Measurements from ENCODE around the gene NDUFS7.

NDUFS7 gene

DNA sequence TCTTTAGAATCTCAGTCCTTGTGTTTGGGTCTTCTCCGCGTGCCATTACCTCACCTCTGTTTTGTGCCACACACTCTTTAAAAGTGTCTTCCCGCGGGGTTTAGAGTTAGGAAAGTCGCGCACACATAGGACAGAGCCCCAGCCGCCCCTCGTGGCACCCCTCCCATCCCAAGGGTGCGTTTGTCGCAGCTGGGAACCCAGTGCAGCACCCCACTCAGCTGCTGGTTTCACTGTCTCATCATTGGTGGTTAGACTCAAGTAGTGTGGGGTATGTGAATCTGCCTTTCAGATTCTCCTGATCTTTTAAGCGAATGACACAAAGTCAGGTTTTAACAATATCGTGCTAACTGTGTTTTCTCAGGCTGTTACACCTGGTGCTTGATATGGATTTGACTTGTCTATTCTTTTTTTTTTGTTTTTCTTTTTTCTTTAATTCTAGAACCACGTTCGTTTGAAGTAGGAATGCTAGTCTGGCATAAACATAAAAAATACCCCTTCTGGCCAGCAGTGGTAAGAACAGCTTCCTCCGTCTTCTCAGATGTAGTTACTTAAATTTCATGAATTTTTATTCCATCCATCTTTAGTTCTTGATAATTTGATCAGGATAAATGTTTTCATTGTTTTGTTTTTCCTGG is 19.5 kb upstream of the NDUFS7 start:
- DNase-seq (ENCODE audit: extremely low read depth in 1 of 2, low read depth in 1 of 2), result no peak

DNA sequence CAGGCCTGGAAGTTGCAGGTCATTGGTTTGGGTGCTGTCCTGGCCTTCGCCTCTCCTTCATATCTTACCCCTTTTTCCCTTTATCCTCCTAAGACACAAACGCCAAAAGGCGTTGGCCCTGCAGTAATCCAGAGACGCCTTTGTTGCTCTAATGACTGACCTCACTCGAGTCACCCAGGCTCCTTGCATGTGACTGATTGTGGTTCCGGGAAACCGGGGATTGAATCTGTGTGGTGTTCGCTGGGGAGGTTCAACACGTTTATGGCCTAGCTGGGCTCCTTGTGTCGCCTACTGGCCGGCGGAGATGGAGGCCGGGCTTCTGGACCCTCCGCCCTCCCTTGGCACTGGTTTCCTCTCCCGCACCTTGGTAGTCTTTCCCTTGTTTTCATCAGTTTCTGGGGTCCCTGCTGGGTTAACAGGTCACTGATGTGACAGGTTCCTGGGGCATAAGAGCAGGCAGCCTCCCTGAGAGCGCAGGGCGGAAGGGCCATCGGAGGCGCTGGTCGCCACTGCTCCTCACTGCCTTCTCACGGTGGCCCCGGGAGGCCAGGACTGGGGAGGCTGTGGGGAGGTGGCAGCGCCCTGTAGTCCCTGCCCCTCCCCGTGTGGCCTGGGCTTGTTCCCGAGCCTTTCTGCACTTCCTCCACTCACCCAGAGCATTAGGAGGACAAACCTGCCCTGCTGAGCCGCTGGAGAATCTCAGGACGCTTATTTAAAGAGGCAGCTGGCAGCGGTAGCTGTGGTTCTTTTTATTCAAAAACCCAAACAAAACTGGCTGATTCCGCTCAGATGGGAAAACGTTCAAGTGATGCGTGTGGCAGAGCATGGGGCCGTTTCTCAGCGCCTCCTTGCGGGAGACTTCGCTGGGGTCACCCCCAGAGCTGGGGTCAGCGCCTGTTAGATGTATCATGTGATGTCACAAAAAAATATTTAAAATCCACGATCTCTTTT is 18.1 kb upstream of the NDUFS7 start:
- no peak for DNase-seq (ENCODE audit: extremely low read depth in 1 of 2, low read depth in 1 of 2)

DNA sequence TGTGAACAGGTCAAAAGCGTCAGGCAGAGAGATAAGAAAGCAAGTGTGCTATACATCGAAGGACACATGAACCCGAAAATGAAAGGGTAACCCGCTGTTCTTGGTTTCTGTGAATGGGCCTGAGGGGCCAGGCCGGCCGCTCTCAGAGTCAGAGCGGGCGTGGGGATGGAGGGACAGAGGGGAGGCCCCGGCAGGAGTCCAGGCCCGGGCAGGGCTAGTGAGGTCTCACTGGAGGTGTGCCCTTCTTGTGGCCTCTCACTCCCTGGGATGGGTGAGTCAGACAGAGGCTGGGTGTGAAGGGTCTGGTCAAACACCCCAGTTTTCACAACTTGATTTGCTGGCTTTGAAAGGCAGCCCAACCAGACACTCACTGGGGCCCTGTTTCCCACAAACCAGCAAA is 17.4 kb upstream of the NDUFS7 start:
- no peak for DNase-seq (ENCODE audit: extremely low read depth in 1 of 2, low read depth in 1 of 2)

DNA sequence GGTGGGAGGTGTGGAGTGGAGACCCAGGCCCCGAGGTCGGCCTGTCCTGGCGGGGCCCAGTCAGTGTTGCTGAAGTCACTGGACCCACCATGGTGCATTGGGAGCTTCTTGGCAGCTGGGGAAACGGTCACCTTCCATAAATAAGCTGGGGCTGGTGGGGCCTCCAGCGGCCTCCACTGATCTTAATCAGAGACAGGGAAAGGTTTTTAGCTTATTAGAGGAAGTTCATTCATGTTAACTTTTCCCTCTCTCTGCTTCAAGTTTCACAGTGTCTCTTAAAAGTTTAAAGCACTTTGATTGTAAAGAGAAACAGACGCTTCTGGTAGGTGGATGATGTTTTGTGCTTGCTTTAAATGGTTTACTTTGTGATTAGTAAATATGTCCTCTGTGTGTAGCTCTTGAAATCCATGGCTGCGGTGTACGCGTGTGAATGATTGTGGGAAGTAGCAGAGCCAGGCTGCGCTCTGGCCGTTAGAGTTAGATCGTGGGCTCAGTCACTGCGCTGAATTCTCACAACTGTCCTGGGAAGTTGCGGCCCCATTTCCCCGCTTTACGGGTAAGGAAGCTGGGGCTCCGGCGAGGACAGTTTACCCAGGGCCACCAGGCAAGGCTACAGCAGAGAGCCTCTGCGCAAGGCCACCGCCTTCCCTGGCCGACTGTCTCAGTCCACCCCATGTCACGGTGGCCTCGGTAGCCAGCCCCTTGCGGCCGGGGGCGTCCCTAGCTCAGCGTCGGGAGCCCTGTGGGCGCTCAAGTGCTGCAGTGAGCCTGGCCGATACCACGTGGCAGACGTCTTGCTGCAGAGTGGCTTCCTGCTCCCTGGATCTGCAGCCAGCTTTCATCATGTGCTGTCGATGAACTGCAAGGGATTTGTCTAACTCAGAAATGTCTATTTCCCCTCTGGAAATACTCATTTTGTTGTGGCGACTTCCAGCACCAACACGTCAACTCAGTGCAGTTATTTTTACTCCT is 16.5 kb upstream of the NDUFS7 start:
- DNase-seq (ENCODE audit: extremely low read depth in 1 of 2, low read depth in 1 of 2), result no peak

DNA sequence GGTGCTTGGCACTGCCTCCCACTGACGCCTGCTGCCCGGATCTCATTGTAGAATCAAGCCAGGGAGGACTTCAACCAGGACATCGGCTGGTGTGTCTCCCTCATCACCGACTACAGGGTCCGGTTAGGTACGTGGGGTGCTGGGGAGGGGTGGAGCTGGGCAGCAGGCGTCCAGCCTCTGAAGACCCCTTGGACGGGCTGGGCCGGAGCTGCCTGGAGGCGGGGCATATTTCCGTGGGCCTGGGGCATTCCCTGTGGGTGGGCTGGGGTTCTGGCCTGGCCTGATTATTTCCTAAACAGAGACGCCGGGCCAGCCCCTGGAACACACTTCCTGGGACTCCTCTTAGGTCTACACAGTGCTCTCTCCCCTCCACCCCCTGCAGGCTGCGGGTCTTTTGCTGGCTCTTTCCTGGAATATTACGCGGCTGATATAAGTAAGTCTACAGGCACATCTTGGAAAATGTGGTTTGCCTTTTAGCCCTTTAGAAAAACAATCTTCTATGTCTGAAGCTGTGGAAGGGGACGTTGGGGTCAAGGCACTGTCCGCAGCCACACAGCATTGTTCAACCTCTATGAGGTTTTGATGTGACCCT is 14.4 kb upstream of the NDUFS7 start:
- no peak for DNase-seq (ENCODE audit: extremely low read depth in 1 of 2, low read depth in 1 of 2)

DNA sequence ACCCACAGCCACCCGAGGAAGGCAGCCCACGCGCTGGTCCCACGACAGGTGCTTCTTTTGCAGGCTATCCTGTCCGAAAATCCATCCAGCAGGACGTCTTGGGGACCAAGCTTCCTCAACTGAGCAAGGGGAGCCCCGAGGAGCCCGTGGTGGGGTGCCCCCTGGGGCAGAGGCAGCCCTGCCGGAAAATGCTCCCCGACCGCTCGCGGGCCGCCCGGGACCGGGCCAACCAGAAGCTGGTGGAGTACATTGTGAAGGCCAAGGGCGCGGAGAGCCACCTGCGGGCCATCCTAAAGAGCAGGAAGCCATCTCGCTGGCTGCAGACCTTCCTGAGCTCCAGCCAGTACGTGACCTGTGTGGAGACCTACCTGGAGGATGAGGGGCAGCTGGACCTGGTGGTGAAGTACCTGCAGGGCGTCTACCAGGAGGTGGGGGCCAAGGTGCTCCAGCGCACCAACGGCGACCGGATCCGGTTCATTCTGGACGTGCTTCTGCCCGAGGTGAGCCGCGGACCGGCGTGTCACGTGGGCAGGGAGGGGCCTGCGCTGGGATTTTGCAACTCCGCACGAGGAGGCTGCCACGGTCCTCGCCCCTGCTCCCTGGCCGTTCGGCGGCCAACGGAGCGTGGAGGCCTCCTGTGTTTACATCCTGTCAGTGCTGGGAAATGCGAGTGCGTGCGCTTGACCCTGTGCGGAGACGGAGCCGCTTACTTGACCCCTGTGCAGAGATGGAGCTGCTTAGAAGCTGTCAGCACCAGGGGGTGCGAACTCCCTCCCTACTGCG is 12.9 kb upstream of the NDUFS7 start:
- no peak for DNase-seq (ENCODE audit: extremely low read depth in 1 of 2, low read depth in 1 of 2)

DNA sequence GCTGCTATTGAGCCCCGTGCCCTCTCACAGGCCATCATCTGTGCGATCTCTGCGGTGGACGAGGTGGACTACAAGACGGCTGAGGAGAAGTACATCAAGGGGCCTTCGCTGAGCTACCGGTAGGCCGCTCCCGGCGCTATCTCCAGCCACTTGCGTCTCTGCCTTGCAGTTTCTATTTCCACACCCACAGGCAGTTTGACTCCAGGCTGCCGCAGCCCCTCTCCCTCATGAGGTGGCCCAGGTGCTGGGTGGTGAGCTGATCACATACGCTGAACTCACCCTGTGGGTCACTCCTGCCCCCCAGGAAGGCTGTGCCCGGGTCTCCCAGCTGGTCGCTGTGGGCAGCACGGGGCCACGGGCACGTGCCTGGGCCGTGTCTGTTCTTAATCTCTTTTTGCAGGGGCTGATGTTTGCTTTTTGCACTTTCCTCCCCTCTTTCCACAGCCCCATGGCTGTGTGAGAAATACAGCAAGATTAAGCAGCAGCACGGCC is 10.6 kb upstream of the NDUFS7 start:
- DNase-seq (ENCODE audit: extremely low read depth in 1 of 2, low read depth in 1 of 2), result no peak

DNA sequence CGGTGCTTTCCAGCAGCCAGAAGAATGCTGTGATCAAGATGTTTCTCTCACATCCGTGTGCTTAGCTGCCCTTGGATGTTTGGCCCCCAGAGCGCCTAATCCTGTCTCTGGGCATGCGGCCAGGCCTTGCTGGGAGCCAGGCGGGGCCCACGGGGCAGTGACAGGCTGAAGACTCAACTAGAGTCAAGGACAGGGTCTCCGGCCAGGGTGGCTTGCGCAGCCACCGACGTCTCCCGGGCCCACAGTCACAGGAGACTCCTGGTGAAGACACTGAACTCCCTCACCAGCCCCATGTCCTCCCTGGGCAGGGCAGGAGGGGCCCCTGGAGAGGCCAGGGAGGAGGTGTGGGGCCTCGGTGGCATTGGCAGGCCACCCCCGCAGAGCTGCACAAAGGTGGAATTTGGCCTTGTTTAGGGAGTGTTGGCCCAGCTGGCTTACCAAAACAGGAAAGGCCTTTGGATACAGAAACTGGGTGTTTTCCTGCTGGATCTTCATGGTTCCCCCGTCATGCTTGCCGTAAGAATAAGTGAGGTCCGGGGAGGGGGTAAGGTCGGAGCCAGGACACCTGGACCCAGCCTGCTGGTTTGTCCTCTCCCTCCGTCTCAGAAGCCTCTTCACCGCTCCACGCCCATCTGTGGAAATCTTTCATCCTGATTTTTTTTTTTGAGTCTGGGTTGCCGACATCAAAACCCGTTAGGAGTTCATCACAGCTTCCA is 10.0 kb upstream of the NDUFS7 start:
- no peak for DNase-seq (ENCODE audit: extremely low read depth in 1 of 2, low read depth in 1 of 2)

DNA sequence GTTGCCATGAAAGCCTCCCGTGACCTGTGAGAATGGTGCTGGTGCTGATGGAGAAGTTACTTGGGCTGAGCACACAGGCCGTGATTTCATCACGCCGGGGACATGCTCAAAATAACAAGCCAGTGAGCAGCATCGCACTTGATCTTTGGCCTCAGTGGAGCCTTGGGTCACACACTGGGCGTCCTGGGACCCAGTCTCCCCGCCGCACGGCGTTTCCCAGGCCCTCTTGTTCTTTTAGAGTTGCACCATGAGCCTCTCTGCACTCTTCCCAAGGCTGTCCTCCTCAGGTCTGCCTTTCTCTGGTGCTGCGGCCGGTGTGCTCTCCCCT is 9.5 kb upstream of the NDUFS7 start:
- DNase-seq (ENCODE audit: extremely low read depth in 1 of 2, low read depth in 1 of 2), result no peak

DNA sequence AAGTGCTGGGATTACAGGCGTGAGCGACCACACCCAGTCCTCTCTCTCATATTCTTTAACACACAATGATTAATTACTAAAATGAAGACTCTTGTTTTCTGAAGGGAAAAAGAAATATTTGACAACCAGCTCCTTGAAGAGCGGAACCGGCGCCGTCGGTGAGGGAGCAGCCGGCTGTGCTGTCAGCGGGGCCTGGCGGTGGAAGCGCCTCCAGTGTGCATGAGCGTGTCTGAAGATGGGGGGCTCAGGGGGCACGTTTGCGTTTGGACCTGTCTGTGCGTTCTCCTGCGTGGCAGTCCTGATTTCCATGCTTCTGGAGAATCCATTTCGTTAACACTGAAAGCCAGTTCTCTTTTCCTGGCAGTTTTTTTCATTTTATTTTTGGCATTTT is 7.3 kb upstream of the NDUFS7 start:
- DNase-seq (ENCODE audit: extremely low read depth in 1 of 2, low read depth in 1 of 2), result no peak

DNA sequence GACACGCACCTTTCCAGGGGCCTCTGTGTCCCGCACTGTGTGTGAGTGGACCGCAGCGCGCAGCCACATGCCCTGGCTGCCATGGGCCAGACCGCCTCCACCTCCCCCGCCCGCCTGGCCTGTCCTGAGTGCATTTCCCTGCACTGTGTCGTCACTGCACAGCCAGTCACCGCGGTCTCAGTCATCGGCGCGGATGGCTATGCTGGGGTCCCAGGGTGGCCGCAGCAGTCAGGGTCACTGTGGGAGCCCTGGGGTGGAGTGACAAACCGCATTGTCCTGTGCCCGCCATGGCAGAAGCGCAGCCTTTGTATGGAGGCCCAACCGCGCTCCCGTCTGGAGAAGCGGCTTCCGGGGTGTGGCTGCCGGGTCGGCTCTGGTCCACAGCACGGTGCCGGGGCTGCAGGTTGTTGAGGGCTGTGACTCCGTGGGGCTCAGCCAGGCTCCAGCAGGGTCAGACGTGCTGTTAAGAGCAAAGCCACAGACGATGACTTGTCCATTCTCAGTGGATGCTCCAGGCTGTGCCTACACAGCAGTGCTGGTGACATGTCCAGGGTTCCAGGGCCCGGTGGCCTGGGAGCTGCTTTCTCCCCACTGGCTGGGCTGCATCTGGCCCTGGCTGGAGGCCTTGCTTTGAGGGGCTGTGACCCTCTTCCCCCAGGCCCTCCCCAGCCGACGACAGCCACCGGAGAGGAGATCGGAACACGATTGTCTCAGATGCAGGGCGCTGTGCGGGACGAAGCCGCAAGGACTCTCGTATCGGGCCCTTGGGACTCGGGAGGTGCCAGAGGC is 6.3 kb upstream of the NDUFS7 start:
- no peak for DNase-seq (ENCODE audit: extremely low read depth in 1 of 2, low read depth in 1 of 2)

DNA sequence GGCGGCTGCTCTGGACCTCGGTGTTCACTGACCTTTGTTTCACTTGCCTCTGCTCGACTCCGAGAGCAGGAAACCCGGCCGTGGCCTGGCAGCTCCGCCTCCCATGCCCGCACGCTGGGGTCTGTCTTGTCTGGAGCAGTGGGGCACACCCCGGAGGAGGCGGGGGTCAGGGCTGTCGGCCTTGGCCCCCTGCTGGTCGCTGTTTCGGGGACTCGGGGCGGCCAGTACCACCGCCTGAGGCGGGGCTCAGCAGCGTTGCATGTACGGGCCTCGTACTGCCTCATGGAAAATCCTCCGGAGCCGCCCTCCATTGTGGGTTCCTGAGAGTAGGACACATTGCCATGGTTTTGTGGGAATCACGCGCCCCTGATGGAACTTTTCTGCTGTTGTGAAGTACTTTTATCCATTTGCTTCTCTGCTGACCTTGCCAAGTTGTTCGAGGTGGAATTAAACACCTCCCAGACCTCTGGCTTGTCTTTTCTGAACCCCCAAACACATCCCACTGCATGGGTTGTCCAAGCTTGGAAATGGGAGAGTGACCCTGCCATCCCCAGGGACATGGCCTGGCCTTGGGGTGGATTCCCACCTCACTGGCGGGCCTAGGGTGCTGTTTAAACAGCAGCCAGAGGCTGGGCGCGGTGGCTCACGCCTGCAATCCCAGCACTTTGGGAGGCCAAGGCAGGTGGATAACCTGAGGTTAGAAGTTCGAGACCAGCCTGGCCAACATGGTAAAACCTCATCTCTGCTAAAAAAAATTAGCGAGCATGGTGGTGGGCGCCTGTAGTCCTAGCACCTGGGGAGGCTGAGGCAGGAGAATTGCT is 5.5 kb upstream of the NDUFS7 start:
- no peak for DNase-seq (ENCODE audit: extremely low read depth in 1 of 2, low read depth in 1 of 2)

DNA sequence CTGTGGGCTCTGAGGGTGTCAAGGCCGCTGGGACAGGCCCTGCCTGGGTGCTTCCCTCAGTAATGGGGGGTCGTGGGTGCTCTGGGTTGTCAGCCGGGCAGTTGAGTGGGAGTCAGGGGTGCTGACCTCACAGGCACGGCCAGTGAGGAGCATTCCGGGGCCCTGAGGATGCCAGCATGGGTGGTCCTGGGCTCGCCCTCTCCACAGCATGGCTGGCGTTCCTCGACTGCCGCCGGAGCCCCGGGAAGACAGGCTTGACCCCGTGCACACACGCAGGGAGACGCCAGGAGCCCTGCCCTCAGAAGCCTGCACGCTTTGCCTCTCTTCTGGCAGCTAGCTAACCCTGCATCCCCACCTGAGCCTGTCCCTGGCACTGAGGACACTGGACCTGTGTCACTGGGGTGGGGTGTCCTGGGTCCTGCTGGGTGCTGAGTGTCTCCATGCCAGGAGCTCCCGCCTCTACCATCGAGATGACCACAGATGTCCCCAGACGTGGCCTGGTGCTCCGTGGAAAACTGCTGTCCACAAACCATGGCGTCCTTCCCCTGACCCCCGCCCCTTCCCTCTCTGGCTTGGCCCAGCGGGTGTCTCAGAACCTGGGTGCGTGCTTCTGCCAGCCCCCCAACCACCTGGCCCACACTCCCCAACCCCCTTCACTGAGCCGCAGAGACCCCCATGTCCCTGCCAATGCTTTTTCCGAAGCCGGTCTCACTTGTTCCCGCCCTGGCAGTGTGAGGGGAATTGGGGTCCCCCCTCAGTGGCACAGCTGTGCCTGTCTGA is 4.4 kb upstream of the NDUFS7 start:
- no peak for DNase-seq (ENCODE audit: extremely low read depth in 1 of 2, low read depth in 1 of 2)

DNA sequence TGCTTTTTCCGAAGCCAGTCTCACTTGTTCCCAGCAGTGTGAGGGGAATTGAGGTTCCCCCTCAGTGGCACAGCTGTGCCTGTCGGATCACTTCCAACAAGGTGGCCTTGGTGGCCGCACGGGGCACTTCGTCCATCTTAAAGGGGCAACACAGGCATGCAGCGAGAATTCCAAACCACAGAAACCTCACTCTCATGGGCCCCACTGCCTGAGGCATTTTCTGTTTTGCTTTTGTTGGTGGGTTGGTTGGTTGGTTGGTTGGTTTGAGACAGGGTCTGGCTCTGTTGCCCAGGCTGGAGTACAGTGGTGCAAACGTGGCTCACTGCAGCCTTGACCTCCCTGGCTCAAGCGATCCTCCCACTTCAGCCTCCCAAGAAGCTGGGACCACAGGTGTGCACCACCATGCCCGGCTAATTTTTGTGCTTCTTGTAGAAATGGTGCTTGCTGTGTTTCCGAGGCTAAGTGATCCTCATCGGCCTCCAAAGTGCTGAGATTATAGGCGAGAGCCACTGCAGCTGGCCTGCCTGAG is 3.7 kb upstream of the NDUFS7 start:
- DNase-seq (ENCODE audit: extremely low read depth in 1 of 2, low read depth in 1 of 2), result no peak

DNA sequence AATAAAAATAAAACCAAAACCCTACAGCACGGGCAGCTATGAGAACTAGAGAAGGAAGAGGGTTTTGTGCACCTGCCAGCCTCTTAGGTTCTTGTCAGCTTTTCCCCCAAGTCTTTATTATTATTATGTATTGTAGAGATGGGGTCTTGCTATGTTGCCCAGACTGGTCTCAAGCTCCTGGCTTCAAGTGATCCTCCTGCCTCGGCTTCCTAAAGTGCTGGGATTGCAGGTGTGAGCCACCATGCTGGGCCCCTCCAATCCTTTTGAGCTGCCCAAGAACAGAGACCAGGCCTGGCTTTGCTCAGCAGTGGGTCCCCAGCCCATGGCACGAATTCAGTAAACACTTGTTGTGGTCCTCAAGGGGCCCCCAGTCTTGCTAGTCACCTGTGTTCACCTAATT is 1.5 kb upstream of the NDUFS7 start:
- no peak for DNase-seq (ENCODE audit: extremely low read depth in 1 of 2, low read depth in 1 of 2)

DNA sequence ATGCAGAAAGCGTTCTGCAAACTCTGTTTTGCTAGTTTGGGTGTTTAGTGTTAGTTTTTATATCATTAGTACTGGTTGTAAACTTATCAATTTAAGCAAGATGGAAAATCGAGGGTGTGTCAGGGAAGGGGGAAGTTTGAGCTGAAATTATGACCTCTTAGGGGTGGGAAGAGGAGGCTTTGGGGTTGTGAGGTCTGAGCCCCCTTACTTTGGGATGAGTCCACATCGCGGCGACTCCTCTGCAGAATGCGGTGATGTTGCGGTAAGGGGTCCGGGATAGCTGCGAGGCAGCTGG is 743 bp upstream of the NDUFS7 start:
- DNase-seq (ENCODE audit: extremely low read depth in 1 of 2, low read depth in 1 of 2), result no peak

DNA sequence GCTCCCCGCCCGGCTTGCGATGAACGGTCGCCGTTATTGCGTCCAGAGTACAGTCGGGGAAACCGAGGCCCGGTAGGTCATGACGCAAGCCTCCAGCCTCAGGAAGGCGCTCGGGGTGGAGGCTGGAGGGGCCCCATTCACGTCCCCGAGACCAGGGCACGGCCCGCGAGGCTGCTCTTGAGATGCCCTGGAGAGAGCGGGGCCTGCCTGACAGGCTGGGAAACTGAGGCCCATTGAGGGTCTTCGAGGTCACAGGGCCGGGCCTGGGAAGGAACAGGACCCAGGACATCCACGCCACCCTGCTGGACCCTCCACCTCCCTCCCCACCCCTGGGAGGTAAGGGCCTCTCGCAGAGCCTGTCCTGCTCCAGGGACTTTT is 367 bp downstream of the NDUFS7 start:
- DNase-seq (ENCODE audit: extremely low read depth in 1 of 2, low read depth in 1 of 2), result no peak

All from activated CD8-positive, alpha-beta memory T cell treated with anti-CD3 and anti-CD28 coated beads for 1 hour (primary cell).